H1 (cell line): Measurements from ENCODE around the gene GLT8D2. TPM values are rescaled to one million over a fixed set of nuclear protein-coding genes. Genes with fewer than 3 reads are reported as not detected.
A peak's percentile ranks its signal among the peaks of the same experiment; 100 is the strongest.

Source experiments
- CTCF ChIA-PET: fragments of 300-600 bp; sonication (Branson Sonifier 250); formaldehyde crosslinking; loops from one replicate; lab custom pipeline; 2021; ENCODE audit not compliant: partially characterized antibody; lab: Charles Lee
- POLR2A ChIA-PET: fragments of 300-600 bp; sonication (Branson Sonifier 250); formaldehyde crosslinking; loops from one replicate; lab custom pipeline; 2021; ENCODE audit warnings: inconsistent platforms; ENCODE audit not compliant: partially characterized antibody; lab: Charles Lee
- DNase-seq, 2 experiments: peaks; one replicate each; pipeline versions ENCODE4 v3.0.0 to v3.0.0-alpha.2; 2010 to 2022; ENCODE audit warnings: low spot score in 2 of 2, low read depth in 1 of 2, mixed read lengths in 1 of 2
- FAIRE-seq: peaks from 2 replicates; lab custom pipeline; 2011; peaks lifted over from hg19 to GRCh38; lab: Jason Lieb, UNC
- H2AFZ ChIP-seq: 2 replicates; pipeline ENCODE4 v1.8.1; 2012; ENCODE audit warnings: low read length, inconsistent platforms
- H2AK5ac ChIP-seq: 2 replicates; pipeline ENCODE4 v1.6.1; 2013; ENCODE audit warnings: low read depth, low read length
- H2BK120ac ChIP-seq: replicated peaks from 2 replicates; pipeline ENCODE3; 2013; ENCODE audit warnings: low read depth, low read length, inconsistent platforms
- H2BK12ac ChIP-seq: 2 replicates; pipeline ENCODE4 v1.6.1; 2013; ENCODE audit warnings: low read depth, low read length
- H2BK15ac ChIP-seq: 2 replicates; pipeline ENCODE4 v1.6.1; 2013; ENCODE audit warnings: low read length
- H2BK20ac ChIP-seq: 2 replicates; pipeline ENCODE4 v1.6.1; 2013; ENCODE audit warnings: low read length
- H2BK5ac ChIP-seq: 2 replicates; pipeline ENCODE4 v1.6.1; 2013; ENCODE audit warnings: low read depth, low read length
- H3K14ac ChIP-seq: 2 replicates; pipeline ENCODE4 v1.6.1; 2013; ENCODE audit warnings: inconsistent platforms; ENCODE audit not compliant: insufficient read length
- H3K18ac ChIP-seq: 2 replicates; pipeline ENCODE4 v1.6.1; 2013; ENCODE audit warnings: low read length; ENCODE audit errors: extremely low read depth
- H3K23ac ChIP-seq: 2 replicates; pipeline ENCODE4 v1.6.1; 2013; ENCODE audit warnings: inconsistent platforms; ENCODE audit not compliant: insufficient read length
- H3K23me2 ChIP-seq: 2 replicates; pipeline ENCODE4 v1.6.1; 2013; ENCODE audit warnings: low read depth, low read length
- H3K27ac ChIP-seq: 2 replicates; pipeline ENCODE4 v1.6.1; 2011; ENCODE audit warnings: low read depth, low read length, inconsistent platforms
- H3K27me3 ChIP-seq, 4 experiments: replicated peaks in 1 of 4; 1 replicate in 1 of 4; 2 replicates in 3 of 4; pipeline versions ENCODE4 v1.6.1 to v1.8.1; 2011 to 2013; ENCODE audit warnings: low read length in 3 of 4, mild to moderate bottlenecking in 3 of 4, inconsistent platforms in 2 of 4, mixed read lengths in 2 of 4, moderate library complexity in 1 of 4; ENCODE audit not compliant: control insufficient read depth in 3 of 4, insufficient read depth in 3 of 4; ENCODE audit errors: extremely low read depth in 1 of 4
- H3K36me3 ChIP-seq, 4 experiments: 2 replicates each; pipeline versions ENCODE4 v1.6.1 to v1.8.1; 2011 to 2013; ENCODE audit warnings: mild to moderate bottlenecking in 4 of 4, low read length in 3 of 4, moderate library complexity in 2 of 4, control low read depth in 1 of 4, inconsistent platforms in 1 of 4; ENCODE audit not compliant: insufficient read depth in 4 of 4, control insufficient read depth in 2 of 4
- H3K4ac ChIP-seq: replicated peaks from 2 replicates; pipeline ENCODE3; 2013; ENCODE audit warnings: low read length, low read depth, mixed read lengths, inconsistent platforms; ENCODE audit not compliant: insufficient read length
- H3K4me1 ChIP-seq, 4 experiments: replicated peaks in 1 of 4; 1 replicate in 1 of 4; 2 replicates in 3 of 4; pipeline versions ENCODE4 v1.6.1 to v1.8.1; 2011 to 2013; ENCODE audit warnings: low read length in 3 of 4, inconsistent platforms in 2 of 4, mixed read lengths in 1 of 4; ENCODE audit not compliant: insufficient read depth in 4 of 4, control insufficient read depth in 3 of 4
- H3K4me2 ChIP-seq, 2 experiments: 2 replicates each; pipeline versions ENCODE4 v1.6.1 to v1.8.1; 2011 to 2013; ENCODE audit warnings: low read depth in 2 of 2, low read length in 2 of 2, control low read depth in 1 of 2, inconsistent platforms in 1 of 2, mild to moderate bottlenecking in 1 of 2; ENCODE audit not compliant: insufficient read depth in 1 of 2
- H3K4me3 ChIP-seq, 4 experiments: fragments of 200-600, 300-600 bp in 1 of 4; sonication (generic), shearing (Covaris generic), sonication (Bioruptor Twin) in 1 of 4; 2 replicates each; pipeline versions ENCODE4 v1.5.1 to v1.8.1; 2011 to 2016; ENCODE audit warnings: low read length in 4 of 4, low read depth in 3 of 4, control low read depth in 2 of 4, inconsistent platforms in 2 of 4, mild to moderate bottlenecking in 2 of 4, mixed read lengths in 1 of 4, moderate library complexity in 1 of 4; ENCODE audit not compliant: insufficient read depth in 2 of 4; ENCODE audit errors: extremely low read depth in 1 of 4
- H3K56ac ChIP-seq: replicated peaks from 2 replicates; pipeline ENCODE3; 2013; ENCODE audit warnings: low read depth, mild to moderate bottlenecking, mixed read lengths, low read length, inconsistent platforms; ENCODE audit not compliant: insufficient read length
- H3K79me1 ChIP-seq: 2 replicates; pipeline ENCODE4 v1.6.1; 2013; ENCODE audit warnings: low read depth, low read length, control low read depth
- H3K79me2 ChIP-seq, 2 experiments: 2 replicates each; pipeline versions ENCODE4 v1.6.1 to v1.8.1; 2012 to 2013; ENCODE audit warnings: low read length in 2 of 2, mild to moderate bottlenecking in 2 of 2, inconsistent platforms in 1 of 2; ENCODE audit not compliant: insufficient read depth in 2 of 2, control insufficient read depth in 1 of 2
- H3K9ac ChIP-seq, 4 experiments: replicated peaks in 1 of 4; 1 replicate in 1 of 4; 2 replicates in 3 of 4; pipeline versions ENCODE4 v1.6.1 to v1.8.1; 2011 to 2013; ENCODE audit warnings: low read depth in 3 of 4, low read length in 3 of 4, control low read depth in 2 of 4, mild to moderate bottlenecking in 2 of 4, moderate library complexity in 2 of 4, inconsistent platforms in 1 of 4; ENCODE audit errors: extremely low read depth in 1 of 4
- H3K9me3 ChIP-seq, 2 experiments: 2 replicates each; pipeline versions ENCODE4 v1.6.1 to v1.8.1; 2012 to 2013; ENCODE audit warnings: mild to moderate bottlenecking in 2 of 2, moderate library complexity in 2 of 2, control low read depth in 1 of 2, inconsistent platforms in 1 of 2, low read depth in 1 of 2, low read length in 1 of 2, mixed read lengths in 1 of 2; ENCODE audit not compliant: insufficient read depth in 2 of 2
- H4K20me1 ChIP-seq, 2 experiments: replicated peaks in 1 of 2; 2 replicates each; pipeline versions ENCODE3 to v1.8.1; 2011 to 2013; ENCODE audit warnings: inconsistent platforms in 2 of 2, low read length in 2 of 2, mild to moderate bottlenecking in 1 of 2; ENCODE audit not compliant: insufficient read depth in 2 of 2, control insufficient read depth in 1 of 2
- H4K5ac ChIP-seq: 2 replicates; pipeline ENCODE4 v1.6.1; 2013; ENCODE audit warnings: low read length, low read depth, mixed read lengths, inconsistent platforms; ENCODE audit not compliant: insufficient read length
- H4K8ac ChIP-seq: 2 replicates; pipeline ENCODE4 v1.8.0; 2013; ENCODE audit warnings: mild to moderate bottlenecking, moderate library complexity, low read length, inconsistent platforms; ENCODE audit not compliant: insufficient read depth; ENCODE audit errors: extremely low read depth
- H4K91ac ChIP-seq: replicated peaks from 2 replicates; pipeline ENCODE3; 2013; ENCODE audit warnings: low read length, mixed read lengths, inconsistent platforms; ENCODE audit not compliant: insufficient read length
- WGBS, 2 experiments: shearing (Covaris generic) in 1 of 2; methylation state at CpG; one replicate each; pipeline versions ENCODE4 v1.1.6 to v1.1.7; 2013 to 2015; ENCODE audit warnings: low lambda C conversion rate in 2 of 2, mixed read lengths in 2 of 2, inconsistent platforms in 1 of 2, low coverage in 1 of 2, missing lambda C conversion rate in 1 of 2; ENCODE audit not compliant: insufficient replicate concordance in 2 of 2, insufficient coverage in 1 of 2, insufficient read length in 1 of 2; ENCODE audit errors: extremely low coverage in 1 of 2, missing lambda C conversion rate in 1 of 2; 5-methylcytosine and 5-hydroxymethylcytosine counted together
- polyA plus RNA-seq, 7 experiments: library from polyadenylated mRNA; depleted of rRNA in 3 of 7; stranded (reverse) in 5 of 7; unstranded in 2 of 7; fragments of >200 nt in 5 of 7; fragments of 200-250 nt in 2 of 7; gene quantifications; 1 replicate in 5 of 7; 2 replicates in 1 of 7; 4 replicates in 1 of 7; pipeline versions ENCODE4 v1.2.1 to v1.2.3, GENCODE V29; 2011 to 2013; ENCODE audit warnings: missing spikeins in 2 of 7, mixed read lengths in 2 of 7
- total RNA-seq: library from RNA; stranded (reverse); fragmentation: NEBNext Ultra II Directional; extraction: Animal tissue kit (Norgen Biotek cat#: 25700); gene quantifications from 2 replicates; pipeline ENCODE4 v1.2.1, GENCODE V29; 2021

The GLT8D2 gene
- total and polyA plus RNA-seq, 2 of the 8 experiments (the other 6 are each of a cell fraction or from before 2014, with no cell fraction given): 6.8 to 9.8 TPM

DNA sequence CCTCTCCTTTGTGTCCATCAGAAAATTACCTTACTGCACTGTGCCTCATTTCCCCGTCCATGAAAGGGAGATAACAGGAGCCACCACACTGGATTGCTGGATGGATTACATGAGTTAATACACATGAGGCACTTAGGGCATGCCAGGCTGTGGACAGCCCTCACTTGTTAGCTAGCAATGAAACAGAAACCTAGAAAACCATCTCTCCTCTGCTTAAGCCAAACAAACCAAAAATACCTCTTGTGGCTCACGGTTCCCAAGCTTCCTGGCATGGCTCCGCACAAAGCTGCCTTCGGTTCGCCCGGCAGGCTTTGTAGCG, 13.7 kb upstream of the GLT8D2 start:
- Histone ChIP-seq H2BK5ac (0 out of 2 replicates have a peak overlapping the region, but pooled peaks have one; percentile 55), H3K14ac (no peak overlapping the region), H2BK20ac (no peak overlapping the region), H2BK120ac (no peak overlapping the region), H3K23ac (no peak overlapping the region), H3K79me1 (no peaks in the 10 kb centered on the region), H3K23me2 (peaks cover 5% of the 10 kb centered on the region; the same call in 1 of the 2 replicates), H2AK5ac (no peak overlapping the region), H4K20me1 (no peaks in the 10 kb centered on the region), H3K27ac (no peak overlapping the region), H2AFZ (peak overlapping the region; percentile 96), H3K27me3 (peaks cover 0 to 5% (median 0%) of the 10 kb centered on the region in 4 experiments; a peak in 3 of 7 replicates), H3K56ac (no peak overlapping the region), H2BK12ac (no peak overlapping the region), H4K8ac (peak overlapping the region; percentile 79), H4K91ac (no peak overlapping the region), H3K4me3 (peak overlapping the region; percentile 76 to 97 (median 91)), H3K79me2 (no peaks in the 10 kb centered on the region), H4K5ac (no peak overlapping the region), H3K4me2 (peak overlapping the region; percentile 67 to 82), H3K4me1 (peaks cover 0 to 4% (median 3%) of the 10 kb centered on the region in 4 experiments; a peak in 4 of 7 replicates), H2BK15ac (no peak overlapping the region; the same call in 1 of the 2 replicates), H3K9ac (peak overlapping the region; percentile 36 to 71 (median 55); a peak in 6 of 7 replicates), H3K4ac (no peak overlapping the region), H3K36me3 (no peaks in the 10 kb centered on the region), H3K18ac (no peak overlapping the region), H3K9me3 (no peaks in the 10 kb centered on the region)
- POLR2A ChIA-PET: interaction anchor here (1.0 to 1.9 kb wide), 5 partner anchors 8 to 74 kb away, joined by 3 to 10 read pairs (median 4); partner anchors contain the start of genes GLT8D2 and NFYB
- FAIRE-seq (no peak), DNase-seq (no peak)
- WGBS, 2 experiments: 11% methylated on average over 7 of the region's 7 CpGs; no CpG with 5 or more reads in 1 of the 2 experiments
- CTCF ChIA-PET: interaction anchor here (0.8 to 1.8 kb wide), 3 partner anchors 22 to 47 kb away, joined by 4 to 6 read pairs (median 4); no protein-coding TSS in a partner anchor
